Right atrium auricular region (tissue), 2 donors: ENCODE results near the gene EID2. TPM values are rescaled to one million over a fixed set of nuclear protein-coding genes. Genes with fewer than 3 reads are reported as not detected.

Source experiments
- DNase-seq: peaks from one replicate; pipeline ENCODE4 v3.0.0-alpha.2; 2019; ENCODE audit warnings: low spot score
- H3K27ac ChIP-seq, 2 donors: fragments of 200-600 bp; sonication (generic); 1 replicate in 1 of 2; 2 replicates in 1 of 2; pipeline ENCODE4 v1.5.1; 2016 to 2019
- H3K27me3 ChIP-seq, 2 donors: fragments of 200-600 bp; sonication (generic); one replicate each; pipeline versions ENCODE4 v1.5.1 to v1.6.0; 2017 to 2019
- H3K36me3 ChIP-seq: fragments of 200-600 bp; sonication (generic); one replicate; pipeline ENCODE4 v1.5.1; 2016
- H3K4me1 ChIP-seq, 2 donors: fragments of 200-600 bp; sonication (generic); one replicate each; pipeline versions ENCODE4 v1.5.1 to v1.6.0; 2017 to 2019
- H3K4me3 ChIP-seq, 2 donors: fragments of 200-600 bp; sonication (generic); 1 replicate in 1 of 2; 2 replicates in 1 of 2; pipeline ENCODE4 v1.5.1; 2017 to 2019; ENCODE audit warnings: mild to moderate bottlenecking in 1 of 2, moderate library complexity in 1 of 2
- H3K9me3 ChIP-seq, 2 donors: fragments of 200-600 bp; sonication (generic); one replicate each; pipeline ENCODE4 v1.5.1; 2019
- CTCF ChIP-seq, 2 donors: fragments of 200-600 bp; sonication (generic); IDR thresholded peaks; one replicate each; pipeline ENCODE4 v1.5.1; 2019; ENCODE audit warnings: antibody characterized with exemption in 2 of 2
- total RNA-seq, 2 donors: library from RNA; depleted of rRNA; stranded (reverse); fragments of >200 nt; gene quantifications; one replicate each; pipeline ENCODE4 v1.1.0, GENCODE V29; 2016

Gene EID2
- total RNA-seq, 2 donors from 2014 or later = 6.7 to 11.1 TPM

- no peak for TF ChIP-seq CTCF (IDR thresholded peaks at IDR 0.05)
- H3K4me3 ChIP-seq = no peak overlapping the region
- H3K36me3 ChIP-seq = no peaks in the 10 kb centered on the region
Observed at GRCh38 chr19:39520541-39521484, 19.1 kb downstream of the EID2 start.

GRCh38 chr19:39518975-39519374 lies 21.0 kb downstream of the EID2 start:
- H3K4me3 ChIP-seq = no peak overlapping the region
- no peak for DNase-seq
- no peak for TF ChIP-seq CTCF (IDR thresholded peaks at IDR 0.05)
- no peaks in the 10 kb centered on the region for H3K9me3 ChIP-seq
- peaks cover 8 to 23% of the 10 kb centered on the region in 2 donors for H3K27me3 ChIP-seq
- no peak overlapping the region for H3K27ac ChIP-seq
- no peaks in the 10 kb centered on the region for H3K36me3 ChIP-seq
- peaks cover 0 to 14% of the 10 kb centered on the region in 2 donors for H3K4me1 ChIP-seq

More at GRCh38 chr19:39520541-39521484, 19.1 kb downstream of the EID2 start:
- no peak overlapping the region for H3K27ac ChIP-seq
- no peak for DNase-seq
- H3K27me3 ChIP-seq = peaks cover 0 to 5% of the 10 kb centered on the region in 2 donors
- H3K9me3 ChIP-seq = no peaks in the 10 kb centered on the region
- peaks cover 0 to 2% of the 10 kb centered on the region in 2 donors for H3K4me1 ChIP-seq

- DNase-seq = no peak
- H3K4me1 ChIP-seq = peaks cover 0 to 14% of the 10 kb centered on the region in 2 donors
- TF ChIP-seq CTCF (IDR thresholded peaks at IDR 0.05) = no peak
- no peaks in the 10 kb centered on the region for H3K36me3 ChIP-seq
- H3K27me3 ChIP-seq = peaks cover 8 to 26% of the 10 kb centered on the region in 2 donors
- no peak overlapping the region for H3K4me3 ChIP-seq
- H3K27ac ChIP-seq = no peak overlapping the region
- H3K9me3 ChIP-seq = no peaks in the 10 kb centered on the region
Observed at GRCh38 chr19:39518458-39518857, 21.5 kb downstream of the EID2 start.

- no peak for TF ChIP-seq CTCF (IDR thresholded peaks at IDR 0.05)
- Histone ChIP-seq H3K4me1 (peaks cover 0 to 14% of the 10 kb centered on the region in 2 donors), H3K36me3 (no peaks in the 10 kb centered on the region), H3K9me3 (no peaks in the 10 kb centered on the region), H3K27ac (no peak overlapping the region), H3K27me3 (peaks cover 8 to 26% of the 10 kb centered on the region in 2 donors), H3K4me3 (no peak overlapping the region)
- DNase-seq = no peak
Observed at GRCh38 chr19:39517432-39517831, 22.5 kb downstream of the EID2 start.

GRCh38 chr19:39516270-39516669 lies 23.7 kb downstream of the EID2 start:
- no peak overlapping the region for H3K27ac ChIP-seq
- H3K4me1 ChIP-seq = peaks cover 0 to 14% of the 10 kb centered on the region in 2 donors
- TF ChIP-seq CTCF (IDR thresholded peaks at IDR 0.05) = no peak
- no peaks in the 10 kb centered on the region for H3K36me3 ChIP-seq
- no peaks in the 10 kb centered on the region for H3K9me3 ChIP-seq
- DNase-seq = no peak
- H3K27me3 ChIP-seq = peaks cover 8 to 26% of the 10 kb centered on the region in 2 donors
- H3K4me3 ChIP-seq = no peak overlapping the region
